Psoas muscle (tissue), 8 donors: Measurements from ENCODE around the gene CMBL. TPM values are rescaled to one million over a fixed set of nuclear protein-coding genes. Genes with fewer than 3 reads are reported as not detected.

ENCODE experiments used
- ATAC-seq, 4 donors: fragments of 200-7000 bp; cut with Tn5 transposase; one replicate each; pipeline ENCODE4 v1.9.1; 2020; ENCODE audit warnings: moderate library complexity in 3 of 4, mild to moderate bottlenecking in 2 of 4
- DNase-seq, 2 donors: peaks; one replicate each; pipeline ENCODE4 v3.0.0-alpha.2; 2020
- H3K27ac ChIP-seq: fragments of 200-600 bp; one replicate; pipeline ENCODE4 v1.8.0; 2022
- H3K27me3 ChIP-seq, 3 donors: fragments of 200-600 bp in 1 of 3; one replicate each; pipeline versions ENCODE4 v1.6.1 to v1.8.0; 2013 to 2022; ENCODE audit warnings: low read length in 2 of 3, mild to moderate bottlenecking in 2 of 3, moderate library complexity in 1 of 3; ENCODE audit not compliant: insufficient read depth in 3 of 3
- H3K36me3 ChIP-seq, 2 donors: fragments of 200-600 bp in 1 of 2; one replicate each; pipeline versions ENCODE4 v1.6.1 to v1.8.0; 2013 to 2022; ENCODE audit warnings: low read depth in 1 of 2, mild to moderate bottlenecking in 1 of 2, moderate library complexity in 1 of 2; ENCODE audit not compliant: insufficient read depth in 1 of 2
- H3K4me1 ChIP-seq: fragments of 200-600 bp; one replicate; pipeline ENCODE4 v1.8.0; 2022
- H3K4me3 ChIP-seq: fragments of 200-600 bp; one replicate; pipeline ENCODE4 v1.8.0; 2022; ENCODE audit warnings: mild to moderate bottlenecking
- H3K9me3 ChIP-seq: fragments of 200-600 bp; one replicate; pipeline ENCODE4 v1.8.0; 2022
- WGBS, 3 donors: extraction: QIAGEN DNeasy Blood & Tissue Kit; methylation state at CpG; one replicate each; pipeline versions ENCODE4 v1.1.6 to v1.1.7; 2013; 5-methylcytosine and 5-hydroxymethylcytosine counted together
- intact Hi-C, 2 donors: fragments of 100-400 bp; cut with DNase I; formaldehyde crosslinking; loops; one replicate each; pipeline versions ENCODE4 v1.11.0 to v1.14.2; 2022
- polyA plus RNA-seq, 3 donors: library from polyadenylated mRNA; stranded (reverse); fragments of 200-250 nt; gene quantifications; one replicate each; pipeline ENCODE4 v1.2.3, GENCODE V29; 2013
- total RNA-seq, 4 donors: library from RNA; stranded (reverse); fragmentation: NEBNext Ultra II Directional in 2 of 4; extraction: Animal tissue kit (Norgen Biotek cat#: 25700) in 2 of 4; gene quantifications; one replicate each; pipeline versions ENCODE4 v1.2.1 to v1.2.4, GENCODE V29; 2021 to 2023
- TF ChIP-seq, protein P1 (sequence below): fragments of 200-600 bp; IDR thresholded peaks from one replicate; pipeline ENCODE4 v1.8.0; 2022; ENCODE audit warnings: antibody characterized with exemption
- donor health status: healthy with polysubstance abuse.
- donor health status: DM: no; HTN: no; CAD: no; lungs with moderate emphysema.
- donor health status: Bipolar disorder and iron deficiency.
- donor health status: healthy.
- donor health status: DM: yes; HTN: yes; CAD: no.
- donor health status: DM: no; HTN: no; CAD: no.
- donor health status: DM: no; HTN: no; CAD: no.
- donor health status: DM: yes; HTN: yes; CAD: no.

CMBL gene
- total and polyA plus RNA-seq, 7 donors, result 9.4 to 243 (median 55.7) TPM

DNA sequence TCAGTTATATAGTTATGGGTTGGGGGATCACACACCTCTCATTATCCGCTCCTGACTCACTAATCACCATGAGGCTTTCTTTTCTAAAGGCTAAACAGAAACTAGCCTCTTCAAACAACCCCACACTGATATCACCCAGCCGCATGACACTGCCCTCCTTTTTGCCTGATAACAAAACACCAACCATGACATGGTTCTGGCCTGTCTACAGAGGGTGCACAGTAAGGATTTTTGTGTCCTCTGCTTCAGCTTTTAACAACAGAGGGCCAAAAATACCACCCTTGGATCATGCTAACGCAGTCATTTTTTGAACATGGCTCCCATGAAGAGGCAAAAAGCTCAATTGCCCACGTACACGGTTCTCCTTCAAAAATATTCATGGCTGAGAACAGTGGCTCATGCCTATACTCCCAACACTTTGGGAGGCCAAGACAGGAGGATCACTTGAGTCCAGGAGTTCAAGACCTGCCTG lies 4.0 kb downstream of the CMBL start:
- H3K4me1 ChIP-seq, result peaks cover 46% of the 10 kb centered on the region
- intact Hi-C loops, result no loop called here
- H3K27ac ChIP-seq, result peak overlapping the region; percentile 92
- DNase-seq, result no peak
- H3K36me3 ChIP-seq, result peaks cover 0 to 11% of the 10 kb centered on the region in 2 donors
- no peaks in the 10 kb centered on the region for H3K27me3 ChIP-seq
- H3K9me3 ChIP-seq, result no peaks in the 10 kb centered on the region
- peak overlapping the region; percentile 70 for H3K4me3 ChIP-seq
- 56 to 84% (median 70%) methylated on average over 5 of the region's 5 CpGs for WGBS, 3 donors
- TF ChIP-seq, protein P1, sequence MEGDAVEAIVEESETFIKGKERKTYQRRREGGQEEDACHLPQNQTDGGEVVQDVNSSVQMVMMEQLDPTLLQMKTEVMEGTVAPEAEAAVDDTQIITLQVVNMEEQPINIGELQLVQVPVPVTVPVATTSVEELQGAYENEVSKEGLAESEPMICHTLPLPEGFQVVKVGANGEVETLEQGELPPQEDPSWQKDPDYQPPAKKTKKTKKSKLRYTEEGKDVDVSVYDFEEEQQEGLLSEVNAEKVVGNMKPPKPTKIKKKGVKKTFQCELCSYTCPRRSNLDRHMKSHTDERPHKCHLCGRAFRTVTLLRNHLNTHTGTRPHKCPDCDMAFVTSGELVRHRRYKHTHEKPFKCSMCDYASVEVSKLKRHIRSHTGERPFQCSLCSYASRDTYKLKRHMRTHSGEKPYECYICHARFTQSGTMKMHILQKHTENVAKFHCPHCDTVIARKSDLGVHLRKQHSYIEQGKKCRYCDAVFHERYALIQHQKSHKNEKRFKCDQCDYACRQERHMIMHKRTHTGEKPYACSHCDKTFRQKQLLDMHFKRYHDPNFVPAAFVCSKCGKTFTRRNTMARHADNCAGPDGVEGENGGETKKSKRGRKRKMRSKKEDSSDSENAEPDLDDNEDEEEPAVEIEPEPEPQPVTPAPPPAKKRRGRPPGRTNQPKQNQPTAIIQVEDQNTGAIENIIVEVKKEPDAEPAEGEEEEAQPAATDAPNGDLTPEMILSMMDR, result no peak
- no peak for ATAC-seq

DNA sequence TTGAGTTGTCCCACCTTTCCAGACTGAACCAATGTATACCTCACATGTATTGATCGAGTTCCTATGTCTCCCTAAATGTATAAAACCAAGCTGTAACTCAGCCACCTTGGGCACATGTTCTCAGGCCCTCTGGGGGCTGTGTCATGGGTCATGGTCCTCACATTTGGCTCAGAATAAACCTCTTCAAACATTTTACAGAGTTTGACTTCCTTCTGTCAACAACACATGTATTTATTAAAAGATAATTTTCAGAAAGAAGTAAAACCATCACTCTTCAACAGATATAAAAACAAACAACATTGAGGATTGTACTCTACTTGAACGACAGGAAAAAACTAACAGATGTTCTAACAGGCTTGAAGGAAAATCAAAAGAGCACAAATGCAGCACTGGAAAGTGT lies 4.5 kb downstream of the CMBL start:
- H3K4me1 ChIP-seq, result peaks cover 46% of the 10 kb centered on the region
- intact Hi-C loops, result no loop called here
- H3K4me3 ChIP-seq, result peak overlapping the region; percentile 70
- H3K36me3 ChIP-seq, result peaks cover 0 to 11% of the 10 kb centered on the region in 2 donors
- H3K27ac ChIP-seq, result peak overlapping the region; percentile 92
- WGBS, 3 donors, result 60 to 68% (median 64%) methylated on average over 2 of the region's 2 CpGs
- no peaks in the 10 kb centered on the region for H3K27me3 ChIP-seq
- DNase-seq, result no peak
- ATAC-seq, result no peak
- H3K9me3 ChIP-seq, result no peaks in the 10 kb centered on the region
- TF ChIP-seq, protein P1, result no peak

DNA sequence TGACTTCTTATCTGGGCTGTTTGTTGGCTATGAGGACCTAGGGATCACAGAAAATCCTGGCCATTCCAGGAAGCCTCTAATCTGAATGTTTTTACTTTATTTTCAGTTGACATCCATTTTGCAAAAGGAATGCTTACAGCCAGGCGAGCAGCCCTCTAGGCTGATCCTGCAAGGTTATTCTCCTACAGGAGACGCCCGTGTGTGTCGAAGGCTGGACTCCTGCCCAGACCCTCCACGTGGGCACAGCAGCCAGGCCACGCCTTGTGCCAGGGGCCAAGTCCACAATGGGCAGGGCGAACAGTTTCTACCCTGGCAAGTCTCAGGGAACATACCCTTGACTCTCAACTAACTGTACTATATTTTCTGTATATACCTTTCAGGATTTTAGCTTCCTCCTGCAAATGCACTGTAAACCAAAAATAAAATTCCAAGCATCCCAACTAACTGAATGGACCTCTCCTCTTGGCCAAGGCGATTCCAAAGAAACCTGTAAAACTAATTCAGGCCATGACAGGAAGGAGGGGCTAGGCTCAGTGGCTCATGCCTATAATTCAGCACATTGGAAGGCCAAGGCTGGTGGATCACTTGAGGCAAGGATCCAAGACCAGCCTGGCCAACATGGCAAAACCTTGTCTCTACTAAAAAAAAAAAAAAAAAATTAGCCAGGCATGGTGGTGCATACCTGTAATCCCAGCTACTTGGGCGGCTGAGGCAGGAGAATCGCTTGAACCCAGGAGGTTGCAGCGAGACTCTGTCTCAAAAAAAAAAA lies 5.7 kb downstream of the CMBL start:
- Histone ChIP-seq H3K4me3 (peak overlapping the region; percentile 45), H3K27ac (peak overlapping the region; percentile 92), H3K4me1 (peaks cover 46% of the 10 kb centered on the region), H3K27me3 (no peaks in the 10 kb centered on the region), H3K9me3 (no peaks in the 10 kb centered on the region), H3K36me3 (peaks cover 0 to 11% of the 10 kb centered on the region in 2 donors)
- TF ChIP-seq, protein P1, result no peak
- intact Hi-C loops, result no loop called here
- peak; percentile 88 to 94 (median 90) for ATAC-seq
- DNase-seq, result peak; percentile 86 to 96
- WGBS, 3 donors, result 43 to 66% (median 44%) methylated on average over 11 of the region's 11 CpGs

DNA sequence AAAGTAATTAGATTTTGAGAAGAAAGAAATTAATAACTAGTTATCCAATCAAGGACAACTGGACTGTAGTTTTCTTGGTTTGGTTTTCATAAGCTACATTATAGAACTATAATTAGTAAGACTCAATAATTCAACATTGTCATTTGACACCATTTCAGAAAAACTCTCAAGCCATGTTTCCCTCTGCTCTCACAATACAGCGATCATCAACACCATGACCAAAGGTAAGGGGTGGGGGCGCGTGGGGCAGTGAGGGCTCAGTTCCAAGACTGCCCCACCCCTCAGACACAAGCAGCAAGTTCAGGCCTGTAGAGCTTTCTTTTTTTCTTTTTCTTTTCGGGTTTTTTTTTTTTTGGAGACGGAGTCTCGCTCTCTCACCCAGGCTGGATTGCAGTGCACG lies 6.4 kb downstream of the CMBL start:
- peaks cover 0 to 11% of the 10 kb centered on the region in 2 donors for H3K36me3 ChIP-seq
- ATAC-seq, result peak; percentile 32 to 58 (median 41)
- 25 to 44% (median 26%) methylated on average over 7 of the region's 7 CpGs for WGBS, 3 donors
- no peak for DNase-seq
- H3K4me1 ChIP-seq, result peaks cover 46% of the 10 kb centered on the region
- TF ChIP-seq, protein P1, result no peak
- intact Hi-C loops, result no loop called here
- no peaks in the 10 kb centered on the region for H3K9me3 ChIP-seq
- peak overlapping the region; percentile 92 for H3K27ac ChIP-seq
- H3K4me3 ChIP-seq, result peak overlapping the region; percentile 45
- H3K27me3 ChIP-seq, result no peaks in the 10 kb centered on the region
